Peyer's patch (tissue), 4 donors: Measurements from ENCODE around the gene POLR2C.

Experiments
- CTCF ChIP-seq, 6 experiments: fragments of 450-650 bp in 4 of 6; fragments of 200-600 bp in 2 of 6; sonication (generic) in 1 of 6; IDR thresholded peaks; one replicate each; pipeline ENCODE4 v1.5.1; 2017 to 2019; ENCODE audit warnings: antibody characterized with exemption in 6 of 6, mild to moderate bottlenecking in 3 of 6, moderate library complexity in 1 of 6
- POLR2A ChIP-seq, 2 donors: fragments of 450-650 bp; IDR thresholded peaks; one replicate each; pipeline ENCODE4 v1.5.1; 2017; ENCODE audit warnings: antibody characterized with exemption in 2 of 2, mild to moderate bottlenecking in 2 of 2, moderate library complexity in 2 of 2

GRCh38 chr16:57473906-57474305, 11.4 kb downstream of the POLR2C start:
- TF ChIP-seq CTCF (IDR thresholded peaks at IDR 0.05) = no peak
- TF ChIP-seq POLR2A (IDR thresholded peaks at IDR 0.05) = no peak
